HFF-Myc (cell line): ENCODE data around the gene SLC39A2.

Source experiments
- DNase-seq: peaks from one replicate; pipeline ENCODE4 v3.0.0-alpha.2; 2011; ENCODE audit warnings: low read depth; ENCODE audit errors: extremely low read depth
- H3K4me3 ChIP-seq: replicated peaks from 2 replicates; pipeline ENCODE4 v1.5.1; 2011; ENCODE audit warnings: low read depth, mild to moderate bottlenecking, control low read depth, low read length
- CTCF ChIP-seq: IDR thresholded peaks from 2 replicates; pipeline ENCODE4 v1.5.1; 2012; ENCODE audit warnings: mild to moderate bottlenecking, low read depth, low read length, control low read depth; ENCODE audit errors: missing control alignments

The SLC39A2 gene

GRCh38 chr14:21019366-21019765 lies 20.3 kb downstream of the SLC39A2 start:
- DNase-seq = no peak
- TF ChIP-seq CTCF = no peak
- no peak overlapping the region for H3K4me3 ChIP-seq

GRCh38 chr14:21020977-21021545 lies 22.0 kb downstream of the SLC39A2 start:
- TF ChIP-seq CTCF = no peak
- no peak overlapping the region for H3K4me3 ChIP-seq
- no peak for DNase-seq

- no peak for DNase-seq
- no peak for TF ChIP-seq CTCF
- no peak overlapping the region for H3K4me3 ChIP-seq
Measured at GRCh38 chr14:21022686-21023085, 23.6 kb downstream of the SLC39A2 start.

- H3K4me3 ChIP-seq = no peak overlapping the region
- DNase-seq = no peak
- no peak for TF ChIP-seq CTCF
Measured at GRCh38 chr14:21023174-21023573, 24.1 kb downstream of the SLC39A2 start.

- TF ChIP-seq CTCF = no peak
- no peak for DNase-seq
- peak overlapping the region; percentile 34 for H3K4me3 ChIP-seq
Measured at GRCh38 chr14:21023817-21024584, 24.9 kb downstream of the SLC39A2 start.

- peak within 1 kb of the TSS; percentile 34 for H3K4me3 ChIP-seq
- TF ChIP-seq CTCF = no peak
- no peak for DNase-seq
Measured at GRCh38 chr14:21024585-21025370, 25.7 kb downstream of the SLC39A2 start, which contains the start of gene NDRG2. Gene NDRG2 (minus strand): TSS chr14:21025061. CDS start chr14:21023315, 1,746 bp downstream.
